NCI-H82 treated with DMSO at 0.1 percent for 48 hours (cell line): ENCODE results near the gene ANKRD49.

Experiments used
- DNase-seq: peaks from one replicate; lab custom pipeline; 2025; ENCODE audit not compliant: unreplicated experiment; lab: John Stamatoyannopoulos, UW

ANKRD49 gene, protein sequence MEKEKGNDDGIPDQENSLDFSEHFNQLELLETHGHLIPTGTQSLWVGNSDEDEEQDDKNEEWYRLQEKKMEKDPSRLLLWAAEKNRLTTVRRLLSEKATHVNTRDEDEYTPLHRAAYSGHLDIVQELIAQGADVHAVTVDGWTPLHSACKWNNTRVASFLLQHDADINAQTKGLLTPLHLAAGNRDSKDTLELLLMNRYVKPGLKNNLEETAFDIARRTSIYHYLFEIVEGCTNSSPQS

DNA sequence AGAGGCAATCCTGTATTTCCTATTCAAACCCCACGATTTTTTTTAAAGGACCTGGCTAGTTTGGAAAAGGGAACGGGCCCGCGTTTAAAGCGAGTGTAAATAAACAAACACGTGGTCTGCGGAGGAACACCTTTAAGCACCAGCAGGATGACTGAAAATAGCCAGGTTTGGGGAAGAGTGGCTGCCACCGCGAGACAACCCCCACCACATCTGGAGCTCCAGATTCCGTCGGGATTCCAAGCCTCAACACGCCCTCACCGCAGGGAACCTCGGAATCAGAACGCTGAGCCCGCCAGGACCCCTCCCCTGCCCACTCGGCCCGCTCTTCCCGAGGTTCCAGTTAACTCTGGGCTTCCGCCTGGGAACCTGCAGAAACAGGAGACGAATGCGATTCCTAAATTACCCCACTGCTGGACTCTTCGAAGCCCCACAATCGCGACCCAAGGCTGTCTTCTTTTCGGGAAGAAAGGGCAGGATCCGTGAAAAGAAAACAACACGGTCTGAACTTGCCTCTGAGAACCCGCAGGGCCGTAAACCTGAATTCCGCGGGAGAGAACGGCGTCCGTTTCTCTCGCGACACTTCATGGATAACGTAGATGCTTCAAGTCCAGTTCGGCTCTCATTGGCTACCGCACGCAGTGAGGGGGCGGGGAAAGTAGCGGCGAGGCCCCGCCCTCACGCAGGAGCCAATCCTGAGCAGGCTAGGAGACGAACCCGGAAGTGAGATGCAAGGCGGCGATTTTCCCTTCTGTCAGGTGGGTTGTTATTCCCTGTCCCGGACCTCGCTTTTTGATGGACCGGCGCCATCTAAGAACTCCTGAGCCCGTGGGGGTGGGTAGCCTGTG lies at the start of gene ANKRD49, which contains the start of gene MRE11:
Gene ANKRD49 (plus strand): TSS at position 704 of the 845 bp plus-strand sequence. CDS start 2,710 bp downstream, outside the sequence.
Gene MRE11 (minus strand): TSS at position 564 of the 845 bp plus-strand sequence. CDS start 1,043 bp downstream, outside the sequence.
- DNase-seq: peak; percentile 83

DNA sequence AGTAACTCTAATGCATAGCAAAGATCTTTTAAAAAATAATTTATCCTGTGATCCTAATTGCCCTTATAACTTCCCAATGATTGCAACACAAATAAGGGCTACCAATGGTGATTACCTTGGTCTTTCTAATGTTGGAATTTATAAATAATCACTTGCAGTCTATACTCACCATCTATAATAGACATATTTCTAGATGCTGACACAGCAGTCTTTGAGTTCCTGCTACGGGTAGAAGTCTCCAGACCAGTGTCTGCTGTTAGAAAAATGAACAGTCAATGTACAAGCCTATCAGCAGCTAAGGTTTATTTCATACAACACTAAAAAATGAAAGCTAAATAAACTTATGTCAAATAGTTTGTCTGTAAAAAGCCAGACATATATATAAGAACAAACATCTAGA lies 48.1 kb upstream of the ANKRD49 start:
- DNase-seq: no peak

DNA sequence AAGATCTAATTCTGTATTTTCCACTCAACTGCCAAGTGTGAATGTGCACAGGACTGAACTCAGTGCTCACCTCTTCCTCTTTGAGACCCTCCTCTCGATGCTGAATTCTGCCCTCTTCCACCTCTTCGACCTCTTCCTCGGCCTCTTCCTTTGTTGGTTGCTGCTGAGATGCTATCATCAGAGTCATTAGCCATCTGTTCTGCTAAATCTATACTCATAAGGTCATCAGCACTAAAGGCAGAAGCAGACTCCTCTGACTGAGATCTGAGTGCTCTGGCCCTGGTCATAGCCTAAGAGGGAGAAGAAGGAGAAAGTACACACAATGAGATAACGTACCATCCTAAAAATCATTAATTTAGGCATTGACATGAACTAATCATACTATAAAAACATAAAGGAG lies 46.6 kb upstream of the ANKRD49 start:
- DNase-seq: no peak

DNA sequence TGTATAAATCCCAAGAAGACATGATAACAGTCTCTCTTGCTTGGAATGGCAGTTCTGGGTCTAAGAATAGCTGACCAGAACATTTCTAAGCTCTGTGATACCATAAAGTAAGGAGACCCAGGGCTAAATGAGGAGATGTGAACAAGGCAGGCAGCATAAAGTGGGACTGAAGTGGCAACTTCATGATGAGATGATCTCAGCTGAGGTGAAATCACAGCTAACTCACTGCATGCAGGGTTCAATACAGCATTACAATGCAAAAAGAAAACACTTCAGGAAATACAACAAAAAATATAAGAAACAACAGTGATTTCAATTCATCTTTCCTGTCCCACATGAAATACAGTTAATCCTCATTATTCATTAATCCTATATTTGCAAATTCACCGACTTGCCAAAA lies 44.8 kb upstream of the ANKRD49 start:
- DNase-seq: no peak

DNA sequence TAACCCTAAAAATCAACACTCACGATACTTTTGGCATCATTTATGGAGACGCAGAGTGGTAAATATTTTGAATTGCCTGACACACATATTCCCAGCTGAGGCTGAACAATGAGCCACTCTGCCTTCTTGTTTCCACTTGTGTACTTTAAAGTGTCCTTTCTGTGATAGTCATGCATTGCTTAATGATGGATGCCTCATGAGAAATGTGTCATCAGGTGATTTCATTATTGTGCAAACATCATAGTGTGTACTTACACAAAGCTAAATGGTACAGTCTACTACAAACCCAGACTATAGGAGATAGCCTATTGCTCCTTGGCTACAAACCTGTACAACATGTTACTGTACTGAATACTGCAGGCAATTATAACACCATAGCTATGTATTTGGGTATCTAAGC lies 44.3 kb upstream of the ANKRD49 start:
- DNase-seq: no peak

DNA sequence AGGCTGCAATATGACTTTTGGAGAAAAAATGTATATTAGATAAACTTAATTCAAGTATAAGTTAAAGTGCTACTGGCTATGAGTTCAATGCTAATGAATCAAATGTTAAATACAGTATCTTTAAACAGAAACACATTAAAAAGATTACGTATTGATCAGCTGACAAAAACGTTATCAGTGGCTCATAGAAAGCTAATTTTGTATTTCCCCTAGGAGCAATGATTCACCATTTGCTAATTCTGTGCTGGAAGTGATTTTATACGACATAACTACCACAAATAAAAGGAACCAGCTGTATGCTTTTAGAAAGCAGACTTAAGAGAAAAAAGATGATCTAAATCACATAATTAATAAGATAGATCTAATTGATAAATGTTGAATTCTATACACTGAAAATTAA lies 43.7 kb upstream of the ANKRD49 start:
- no peak for DNase-seq

DNA sequence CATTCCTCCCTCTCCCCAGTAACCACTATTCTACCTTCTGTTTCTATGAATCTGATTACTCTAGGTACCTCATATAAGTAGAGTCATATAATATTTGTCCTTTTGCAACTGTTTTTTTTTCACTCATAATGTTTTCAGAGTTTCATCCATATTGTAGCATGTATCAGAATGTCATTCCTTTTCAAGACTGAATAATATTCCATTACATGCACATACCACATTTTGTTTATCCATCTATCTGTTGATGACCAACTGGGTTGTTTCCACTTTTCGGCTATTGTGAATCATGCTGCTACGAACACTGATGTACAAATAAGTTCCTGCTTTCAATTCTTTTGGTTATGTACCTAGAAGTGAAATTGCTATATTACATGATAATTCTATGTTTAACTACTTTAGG lies 40.8 kb upstream of the ANKRD49 start:
- no peak for DNase-seq

DNA sequence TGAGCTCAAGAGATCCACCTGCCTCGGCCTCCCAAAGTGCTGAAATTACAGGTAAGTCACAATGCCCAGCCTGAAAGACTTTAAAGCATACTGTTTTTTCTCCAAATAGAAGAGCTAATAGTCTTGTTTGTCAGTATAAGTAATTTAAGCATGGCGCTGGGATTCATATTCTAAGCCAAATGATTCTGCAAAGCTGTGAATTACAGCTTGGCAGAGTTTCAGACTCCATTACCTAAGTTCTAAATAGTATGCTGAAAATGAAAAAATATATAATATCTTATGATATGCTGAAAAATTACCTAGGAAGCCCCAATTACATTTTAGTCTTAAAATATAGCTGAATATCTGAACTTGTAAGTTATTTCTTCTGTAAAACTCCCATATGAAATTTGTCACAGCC lies 39.5 kb upstream of the ANKRD49 start:
- DNase-seq: no peak

DNA sequence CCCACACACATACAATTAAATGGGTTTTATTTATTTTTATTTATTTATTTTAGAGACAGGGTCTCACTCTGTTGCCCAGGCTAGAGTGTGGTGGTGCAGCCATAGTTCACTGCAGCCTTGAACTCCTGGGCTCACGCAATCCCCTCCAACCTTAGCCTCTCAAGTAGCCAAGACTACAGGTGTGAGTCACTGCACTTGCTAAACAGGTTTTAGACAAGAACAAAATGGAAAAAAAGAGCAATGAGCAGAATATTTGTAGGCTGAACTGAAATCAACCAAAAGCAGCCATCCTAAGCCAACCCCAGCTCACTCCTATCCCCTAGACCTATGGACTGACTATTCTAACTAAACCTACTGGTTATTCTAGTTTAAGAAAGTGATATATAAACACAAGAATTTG lies 37.9 kb upstream of the ANKRD49 start:
- no peak for DNase-seq

DNA sequence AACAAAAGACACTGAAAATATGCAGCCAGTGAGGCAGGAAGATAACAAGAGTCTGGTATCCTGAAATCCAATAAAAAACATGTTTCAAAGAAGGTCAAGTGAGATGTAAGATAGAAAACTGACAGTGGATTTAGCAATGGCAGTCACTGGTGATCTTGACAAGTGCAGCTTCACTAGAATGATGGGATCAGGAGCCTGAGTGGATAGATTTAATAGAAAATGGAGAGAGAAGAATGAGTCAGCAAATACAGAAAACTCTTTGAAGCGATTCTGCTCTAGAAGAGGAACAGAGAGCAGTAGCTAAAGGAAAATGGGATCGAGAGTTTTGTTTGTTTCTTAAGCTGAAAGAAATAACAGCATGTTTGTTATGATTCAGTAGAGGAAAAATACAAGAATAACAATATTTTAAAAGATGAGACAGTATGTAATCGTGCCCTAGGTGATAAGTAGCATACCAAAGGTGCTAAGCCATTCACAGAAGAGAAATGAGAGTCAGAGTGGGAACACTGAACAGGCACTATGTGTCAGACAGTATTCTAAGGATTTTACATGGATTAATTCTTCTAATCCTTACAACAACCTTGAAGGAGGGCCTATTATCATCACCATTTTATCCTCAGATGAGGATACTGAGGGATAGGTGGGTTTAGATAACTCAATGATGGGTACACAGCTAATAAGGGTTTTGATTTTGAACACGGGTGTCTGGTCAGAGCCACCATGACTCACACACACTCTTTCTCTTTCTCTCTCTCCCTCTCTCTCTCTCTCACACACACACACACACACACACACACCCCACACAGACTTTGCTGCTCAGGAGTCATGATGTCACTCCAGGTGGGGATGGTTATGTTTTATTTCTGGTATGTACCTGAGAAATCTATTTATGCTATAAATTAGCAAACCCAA lies 36.4 kb upstream of the ANKRD49 start:
- no peak for DNase-seq

DNA sequence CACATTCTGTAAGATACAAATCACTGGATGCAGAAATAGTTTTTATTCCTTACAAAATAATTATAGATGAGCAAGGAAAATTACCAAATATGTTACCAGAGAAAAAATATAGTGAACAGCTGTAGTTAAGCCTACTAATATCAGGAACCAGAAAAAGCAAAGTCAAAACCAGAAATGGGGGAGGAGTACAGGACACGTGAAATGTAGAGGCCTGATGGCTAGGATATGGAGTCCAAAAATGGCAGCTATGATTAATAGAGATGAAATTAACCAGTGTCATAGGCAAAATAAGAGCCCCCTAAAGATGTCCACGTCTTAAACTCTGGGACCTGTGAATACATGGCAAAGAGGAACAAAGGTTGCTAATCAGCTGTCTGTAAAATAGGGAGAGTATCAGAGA lies 34.2 kb upstream of the ANKRD49 start:
- no peak for DNase-seq

DNA sequence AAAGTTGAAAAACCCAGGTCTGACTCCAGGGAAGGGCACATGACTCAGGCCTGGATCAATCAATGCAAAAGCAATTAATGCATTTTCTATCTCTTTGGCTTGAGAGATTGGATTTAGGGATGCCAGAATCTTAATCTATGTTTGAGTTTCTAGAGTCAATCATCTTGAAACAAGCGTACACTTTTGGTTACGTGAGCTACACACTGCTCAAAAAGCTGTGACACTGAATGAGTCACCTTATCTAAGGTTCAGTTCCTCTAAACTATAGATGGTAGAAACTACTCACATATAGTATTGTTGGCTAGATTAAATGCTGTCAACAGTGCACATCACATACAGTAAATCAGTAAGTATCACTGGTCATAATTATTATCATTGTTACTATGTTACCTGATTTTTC lies 24.4 kb upstream of the ANKRD49 start:
- no peak for DNase-seq

DNA sequence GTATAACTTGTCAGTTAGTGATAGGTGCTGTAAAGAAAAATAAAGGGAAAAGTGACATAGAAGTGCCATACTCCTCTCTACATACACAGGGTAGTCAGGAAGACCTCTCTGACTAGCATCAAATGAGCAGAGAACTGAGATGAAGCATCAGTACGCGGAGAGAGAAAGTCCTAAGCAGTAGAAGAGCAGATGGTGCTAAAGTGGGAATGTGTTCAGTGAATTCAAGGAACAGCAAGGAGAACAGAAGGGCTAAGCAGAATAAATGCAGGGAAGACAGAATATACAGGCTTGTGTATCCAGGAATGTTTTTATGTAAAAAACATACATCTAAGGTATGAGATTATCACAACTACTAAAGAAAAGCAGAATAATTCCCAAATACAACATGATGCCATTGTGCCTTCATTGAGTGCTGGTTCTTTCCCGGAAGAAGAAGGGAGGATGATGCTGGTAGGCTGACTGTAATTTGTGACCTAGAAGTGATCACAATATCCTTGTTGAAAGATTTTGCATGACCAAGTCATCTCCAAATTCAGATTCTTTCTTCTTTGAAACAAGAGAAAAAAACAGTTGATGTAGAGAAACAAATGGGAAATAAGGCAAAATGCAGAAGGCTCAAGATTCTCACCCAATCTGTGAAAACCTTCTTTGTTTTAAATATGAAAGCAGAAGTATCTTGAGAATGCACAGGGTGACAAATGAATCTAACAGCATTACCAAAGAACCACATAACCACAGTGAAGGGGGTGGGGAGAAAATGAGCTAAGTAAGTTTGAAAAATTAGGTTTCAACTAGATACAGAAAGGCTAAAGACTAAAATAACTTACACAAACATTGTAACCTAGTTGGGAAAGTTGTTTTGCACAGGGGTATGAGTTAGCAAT lies 20.6 kb upstream of the ANKRD49 start:
- no peak for DNase-seq

DNA sequence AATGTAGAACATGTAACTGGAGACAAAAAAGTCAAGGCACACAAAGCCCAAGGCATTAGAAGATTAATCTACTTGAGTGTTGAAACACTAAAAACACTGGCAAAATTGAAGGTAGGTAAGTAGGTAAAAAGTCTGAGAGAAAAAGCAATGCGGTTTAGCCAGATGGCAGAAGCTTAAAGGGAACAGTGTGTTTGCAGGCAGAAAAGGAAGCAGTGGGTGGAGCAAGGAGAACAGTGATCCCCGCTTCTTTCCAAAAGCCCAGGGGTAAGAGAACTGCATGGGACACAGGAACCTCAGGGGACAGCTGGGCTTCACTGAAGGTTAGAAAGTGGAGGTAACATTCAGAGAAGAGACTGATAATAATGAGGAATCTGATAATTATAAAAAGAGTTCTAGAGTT lies 16.2 kb upstream of the ANKRD49 start:
- no peak for DNase-seq

DNA sequence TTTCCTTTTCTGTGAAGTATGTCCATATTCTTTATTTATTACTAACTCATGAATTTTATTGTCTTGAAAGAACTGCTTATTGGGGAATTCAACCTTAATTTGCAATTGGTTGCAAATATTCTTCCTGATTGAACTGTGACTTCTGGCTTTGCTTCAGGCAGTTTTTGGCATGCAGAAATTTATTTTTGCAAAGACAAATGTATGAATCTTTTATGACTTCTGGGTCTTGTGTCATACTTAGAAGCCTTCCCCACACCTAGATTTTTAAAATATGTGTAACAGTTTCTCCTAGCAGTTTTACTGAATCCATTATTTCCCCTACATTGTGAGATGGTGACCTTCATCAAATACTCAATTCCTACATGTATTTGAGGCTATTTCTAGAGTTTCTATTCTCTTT lies 12.4 kb upstream of the ANKRD49 start:
- no peak for DNase-seq

DNA sequence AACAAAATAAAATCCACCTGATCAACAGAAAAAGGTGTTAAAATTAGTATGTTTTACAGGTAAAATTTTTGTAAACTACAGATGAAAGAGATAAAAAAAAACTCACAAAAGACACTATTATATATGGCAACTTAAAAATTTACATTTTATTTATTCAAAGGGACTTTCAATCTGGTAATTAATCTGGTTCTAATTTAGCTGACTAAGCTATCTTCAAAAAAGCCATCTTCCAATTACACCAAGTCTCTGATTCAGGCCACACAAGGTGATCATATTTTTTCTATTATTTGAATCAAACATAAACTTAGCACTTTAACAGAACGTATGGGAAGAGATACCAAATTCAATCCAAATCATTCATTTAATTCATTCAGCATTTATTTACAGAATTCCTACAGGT lies 7.7 kb upstream of the ANKRD49 start:
- no peak for DNase-seq

DNA sequence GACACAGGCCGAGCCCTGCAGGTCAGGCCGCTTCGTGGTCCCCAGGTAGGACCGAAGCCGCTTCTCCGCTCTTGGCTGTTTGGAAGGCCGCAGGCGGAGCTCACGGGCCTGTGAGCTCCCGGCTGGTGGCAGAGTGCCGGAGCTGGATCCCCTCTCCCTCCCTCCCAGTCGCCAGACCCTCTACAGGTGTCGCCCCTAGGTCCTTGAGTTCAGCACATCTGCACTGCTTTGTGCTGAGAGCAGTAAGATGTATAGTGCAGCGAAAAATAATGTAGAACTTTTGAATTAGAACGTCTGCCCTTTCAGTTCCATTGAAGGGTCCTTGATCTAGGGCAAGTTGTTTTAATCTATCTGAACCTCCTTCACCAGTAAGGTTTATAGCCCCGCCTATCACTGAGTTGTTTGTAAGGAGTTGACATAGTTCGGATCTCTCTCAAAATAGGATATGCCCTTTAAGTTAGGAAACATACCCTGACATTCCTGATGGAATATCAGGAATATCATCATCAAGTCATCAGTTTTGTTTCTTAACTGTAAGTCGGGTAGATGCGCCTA lies 419 bp downstream of the ANKRD49 start:
- DNase-seq: no peak

DNA sequence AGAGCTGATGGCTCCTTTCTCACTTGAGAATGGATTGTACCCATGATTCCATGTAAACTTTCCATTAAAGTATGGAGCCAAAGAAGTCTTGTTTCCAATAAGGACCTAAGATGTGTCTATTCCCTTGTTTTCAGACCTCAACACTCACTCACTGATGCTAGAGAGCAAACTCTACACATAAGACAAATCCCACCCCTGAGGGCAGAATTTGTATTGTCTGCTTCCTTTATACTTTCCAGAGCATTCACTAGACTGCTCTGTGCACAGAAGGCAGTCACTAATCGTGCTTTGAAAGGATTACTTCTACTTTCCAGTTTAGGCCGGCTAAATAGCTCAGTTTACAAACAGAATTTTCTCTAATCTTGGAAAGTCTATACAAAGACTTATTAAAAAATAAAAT lies 6.4 kb downstream of the ANKRD49 start:
- DNase-seq: no peak

DNA sequence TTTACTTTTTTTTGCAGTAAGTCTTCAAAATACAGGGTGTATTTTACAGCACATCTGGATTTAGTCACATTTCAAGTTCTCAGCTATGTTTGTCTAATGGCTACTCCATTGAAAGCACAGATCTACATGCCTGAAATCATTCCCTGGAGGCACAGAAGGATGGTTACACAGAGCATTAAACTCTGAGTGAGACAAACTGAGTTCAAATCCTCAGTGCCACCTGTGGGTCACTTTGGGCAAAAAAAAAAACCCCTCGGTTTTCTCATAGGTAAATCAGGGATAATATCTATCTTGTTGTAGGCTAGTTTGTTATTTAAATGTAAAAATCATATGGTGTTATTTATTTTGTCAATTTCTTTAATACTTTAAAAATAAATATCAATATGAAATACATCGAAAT lies 7.7 kb downstream of the ANKRD49 start:
- DNase-seq: no peak

DNA sequence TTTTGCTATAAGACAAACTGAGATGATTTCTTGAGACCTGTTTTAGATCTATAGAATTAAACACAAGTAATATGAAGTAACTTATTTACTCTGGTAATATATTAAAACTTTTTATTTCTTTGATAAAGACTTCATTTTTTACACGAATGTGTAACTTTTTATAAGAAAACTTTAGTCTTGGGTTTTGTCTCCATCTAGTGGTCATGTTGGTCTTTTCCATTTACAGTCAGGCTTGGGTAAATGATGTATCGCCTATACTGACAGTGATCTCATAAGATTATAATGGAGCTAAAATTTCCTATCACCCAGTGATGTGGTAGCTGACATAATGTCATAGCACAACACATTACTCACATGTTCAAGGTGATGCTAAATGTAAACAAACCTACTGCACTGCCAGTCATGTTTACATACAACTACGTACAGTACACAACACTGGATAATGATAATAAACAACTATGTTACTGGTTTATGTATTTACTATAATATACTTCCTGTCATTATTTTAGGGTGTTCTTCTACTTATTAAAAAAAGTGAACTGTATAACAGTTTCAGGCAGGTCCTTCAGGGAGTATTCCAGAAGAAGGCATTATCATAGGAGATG lies 11.0 kb downstream of the ANKRD49 start:
- DNase-seq: peak; percentile 10
